Activated naive CD8-positive, alpha-beta T cell treated with anti-CD3 and anti-CD28 coated beads, Interleukin-2, amount 50 U/mL, for 16 hours (primary cell): Measurements from ENCODE around the gene LAMB1.

Source experiments
- DNase-seq: peaks from one replicate; pipeline ENCODE4 v3.0.0-alpha.2; 2020; ENCODE audit warnings: low read depth, low spot score

The LAMB1 gene

DNA sequence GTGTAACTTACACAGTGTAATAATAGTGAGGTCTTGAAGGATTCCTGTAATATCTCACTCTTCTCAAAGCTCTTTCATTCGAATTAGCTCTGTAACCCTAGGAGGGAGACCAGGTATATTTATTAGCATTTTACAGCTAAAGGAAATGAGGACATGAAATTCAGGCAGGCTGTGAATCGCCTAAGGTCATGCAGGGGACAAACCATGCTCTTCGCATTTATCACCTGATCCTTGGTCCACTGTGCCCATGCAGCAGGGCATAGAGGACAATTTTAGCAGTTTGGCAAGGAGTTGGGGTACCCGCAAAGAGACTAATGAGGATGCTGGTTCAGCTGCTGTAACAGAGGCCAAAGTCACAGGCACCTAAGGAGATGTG, 14.8 kb upstream of the LAMB1 start:
- no peak for DNase-seq

DNA sequence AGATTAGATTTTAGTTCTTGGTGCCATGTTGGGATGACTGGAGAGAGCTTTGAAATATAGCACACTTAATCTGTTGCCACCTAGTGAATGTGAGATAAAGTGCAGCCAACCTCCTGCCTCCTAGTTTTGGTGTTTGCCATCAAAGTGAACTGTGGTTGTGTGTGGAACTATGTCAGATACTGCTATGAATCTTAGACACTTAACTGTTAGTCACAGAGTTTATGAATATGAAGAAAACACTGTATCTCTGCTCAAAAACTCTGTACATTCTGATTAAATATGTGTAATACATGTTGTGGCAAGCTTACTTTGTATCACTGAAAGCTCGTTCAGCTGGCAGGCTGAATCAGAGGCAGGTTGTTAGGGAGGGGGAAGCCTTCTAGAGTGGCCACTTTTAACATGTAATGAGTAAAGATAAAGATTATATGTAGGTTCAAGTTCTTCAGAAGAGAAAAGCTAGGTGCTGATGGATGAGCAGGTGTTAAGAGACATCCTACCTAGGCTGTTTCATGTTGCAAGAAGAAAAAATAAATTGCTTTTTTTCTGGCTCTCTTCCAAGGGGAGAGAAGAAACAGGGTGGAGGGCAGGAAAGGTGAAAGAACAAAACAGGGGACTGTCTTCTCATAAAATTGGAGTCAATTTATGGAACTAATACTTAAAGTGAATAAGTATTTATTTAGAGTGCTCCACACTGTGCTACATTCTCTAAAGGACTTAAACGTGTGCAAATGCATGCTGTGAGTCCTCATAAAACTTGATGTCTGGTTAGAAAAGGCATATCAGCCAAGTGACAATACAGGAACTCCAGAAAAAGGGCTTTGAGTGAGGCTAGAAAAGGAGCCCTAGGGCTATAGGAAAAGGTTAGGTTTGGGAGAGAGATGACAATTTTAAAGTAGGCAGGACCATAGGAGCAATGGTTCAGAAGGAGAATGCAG, 14.1 kb upstream of the LAMB1 start:
- no peak for DNase-seq

DNA sequence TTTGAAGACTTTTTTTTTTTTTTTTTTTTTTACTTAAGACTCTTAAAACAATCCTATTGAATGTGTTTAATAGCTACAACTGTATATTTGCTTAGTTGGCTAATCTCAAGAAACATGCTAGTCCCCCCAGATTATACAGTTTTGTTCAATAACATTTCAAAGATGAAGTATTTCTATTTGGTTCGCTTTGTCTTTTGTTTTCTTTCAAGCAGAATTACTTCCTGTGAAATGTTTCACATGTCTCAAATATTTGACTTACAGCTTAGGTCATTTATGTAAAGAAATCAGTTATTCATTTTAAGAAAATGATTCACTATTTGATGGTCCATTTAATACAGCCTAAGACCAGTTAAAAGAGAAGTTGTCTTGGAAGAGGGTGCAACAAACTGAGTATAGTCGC, 12.8 kb upstream of the LAMB1 start:
- DNase-seq = no peak

DNA sequence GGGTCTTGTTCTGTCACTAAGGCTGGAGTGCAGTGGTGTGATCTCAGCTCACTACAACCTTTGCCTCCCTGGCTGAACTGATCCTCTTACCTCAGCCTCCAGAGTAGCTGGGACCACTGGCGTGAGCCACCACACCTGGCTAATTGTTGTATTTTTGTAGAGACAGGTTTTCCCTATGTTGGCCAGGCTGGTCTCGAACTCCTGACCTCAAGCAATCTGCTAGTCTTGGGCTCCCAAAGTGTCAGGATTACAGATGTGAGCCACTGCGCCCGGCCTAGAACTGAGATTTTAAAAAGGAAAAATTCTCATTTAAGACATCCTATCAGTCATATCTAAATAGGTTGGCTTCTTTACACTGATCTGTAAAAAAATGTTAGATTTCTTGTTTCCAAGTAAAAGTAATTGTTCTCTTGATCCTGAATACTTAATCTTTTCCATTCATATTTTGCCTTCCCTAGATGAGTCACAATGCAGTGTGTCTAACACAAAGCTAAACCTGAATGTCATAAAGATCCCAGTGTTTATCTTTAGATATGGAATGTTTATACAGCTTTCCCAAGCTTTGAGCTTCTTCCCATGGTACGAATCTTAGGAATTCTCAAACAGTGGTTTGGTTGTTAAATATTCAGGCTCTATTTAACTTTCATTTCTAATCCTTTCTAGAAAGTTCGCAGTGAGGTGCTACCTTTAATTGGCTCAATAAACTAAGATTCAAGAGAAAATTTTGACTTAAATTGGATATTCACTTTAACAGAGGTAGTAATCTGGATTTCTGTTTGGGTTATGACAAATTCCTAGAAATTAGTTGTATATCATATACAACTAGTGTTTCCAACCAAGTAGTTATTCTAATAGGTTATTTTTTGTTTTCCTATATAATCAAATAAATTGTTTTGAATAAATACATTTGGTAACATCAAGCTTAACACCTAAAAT, 12.1 kb upstream of the LAMB1 start:
- no peak for DNase-seq

DNA sequence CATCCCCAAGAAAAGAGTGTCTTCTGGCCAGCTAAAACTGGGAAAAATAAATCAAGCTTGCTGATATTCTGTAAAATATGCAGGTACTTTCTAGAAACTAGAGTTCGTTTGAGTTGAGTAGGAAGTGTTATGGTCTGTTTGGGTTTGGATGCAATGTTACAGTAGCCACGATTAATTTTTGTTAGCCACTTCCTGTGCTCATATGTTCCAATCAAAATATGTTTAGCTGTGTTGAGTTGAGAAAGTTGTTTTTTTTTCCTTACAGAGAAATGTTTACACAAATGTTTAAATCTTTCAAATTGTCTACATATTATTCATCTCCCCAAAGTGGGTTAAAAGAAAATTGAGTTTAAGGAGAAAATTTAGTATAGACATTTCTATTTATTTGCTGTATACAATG, 11.3 kb upstream of the LAMB1 start:
- DNase-seq = no peak

DNA sequence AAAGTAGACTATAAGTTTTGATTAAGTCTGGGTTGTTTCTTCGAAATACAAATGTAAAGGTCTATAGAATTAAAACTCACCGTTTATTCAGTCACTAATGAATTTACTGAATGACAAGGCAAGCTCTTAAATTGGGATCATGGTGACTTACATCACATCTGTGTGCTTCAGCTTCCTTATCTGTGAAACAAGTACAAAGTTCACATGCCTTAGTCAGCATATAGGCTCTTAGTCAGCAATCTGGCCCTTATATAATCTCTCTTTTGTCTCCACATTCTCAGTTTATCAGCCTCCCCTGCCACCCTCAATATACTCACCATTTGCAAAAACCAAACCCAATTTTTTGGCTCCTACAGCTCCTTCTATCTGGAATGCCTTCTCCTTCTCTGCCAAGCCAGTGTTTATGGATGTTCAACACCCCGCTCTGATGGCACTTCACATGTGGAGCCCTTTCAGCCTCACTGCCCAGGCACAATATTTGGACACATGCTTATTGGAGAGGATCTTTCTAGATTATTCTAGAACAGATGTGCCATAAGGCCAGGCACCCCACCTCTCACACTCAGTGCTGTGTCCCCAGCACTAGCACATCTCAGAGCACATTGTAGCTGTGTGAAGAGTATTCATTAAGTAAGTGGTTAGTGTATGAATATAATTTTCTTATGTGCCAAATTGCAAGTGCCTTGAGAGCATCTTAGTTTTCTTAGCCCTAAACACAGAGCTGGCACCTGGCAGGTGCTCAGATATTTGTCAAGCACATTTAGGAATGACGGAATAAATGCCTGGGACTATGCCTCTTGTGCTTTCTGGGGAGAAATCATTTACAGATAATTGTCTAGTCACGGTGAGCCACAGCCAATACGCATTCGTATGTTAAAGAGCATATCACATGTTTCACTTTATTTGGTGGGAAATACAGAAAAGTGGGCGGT, 9.8 kb upstream of the LAMB1 start:
- DNase-seq = no peak

DNA sequence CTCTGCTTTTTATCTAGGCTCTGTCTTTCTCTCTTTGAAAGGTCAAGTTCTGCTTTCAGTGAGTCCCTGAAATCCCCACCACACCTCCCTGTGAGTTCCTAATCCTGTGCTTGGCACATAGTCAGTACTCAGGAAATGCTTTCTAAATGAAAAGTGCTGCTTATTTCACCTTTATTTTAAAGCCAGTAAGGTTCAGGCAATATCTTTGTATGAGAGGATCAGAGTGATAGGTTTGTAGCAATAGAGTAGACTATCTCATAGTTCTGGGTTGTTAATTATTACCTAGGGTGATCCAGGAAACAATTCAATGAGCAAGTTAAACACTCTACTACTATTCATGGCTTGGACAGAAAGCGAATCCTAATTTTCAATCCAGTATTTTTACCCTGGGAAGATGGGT, 7.4 kb upstream of the LAMB1 start:
- no peak for DNase-seq

DNA sequence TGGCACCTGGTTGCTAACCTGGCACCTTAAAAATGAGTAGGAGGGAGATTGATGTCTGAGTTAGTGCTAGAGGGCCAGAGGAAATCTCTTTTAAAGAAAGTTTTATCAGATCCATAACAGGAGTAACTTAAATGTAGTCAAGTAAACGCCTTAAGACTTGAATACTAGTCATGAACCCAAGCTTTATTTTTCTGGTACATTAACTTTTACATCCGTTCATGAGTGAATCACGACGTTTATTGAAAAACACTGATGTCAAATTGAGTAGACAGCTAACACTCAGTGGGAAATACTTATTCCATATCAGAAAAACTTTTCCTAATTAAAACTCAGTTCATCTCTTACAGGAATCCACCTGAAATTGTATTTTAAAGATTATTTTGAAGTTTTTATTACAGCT, 6.9 kb upstream of the LAMB1 start:
- DNase-seq = no peak

DNA sequence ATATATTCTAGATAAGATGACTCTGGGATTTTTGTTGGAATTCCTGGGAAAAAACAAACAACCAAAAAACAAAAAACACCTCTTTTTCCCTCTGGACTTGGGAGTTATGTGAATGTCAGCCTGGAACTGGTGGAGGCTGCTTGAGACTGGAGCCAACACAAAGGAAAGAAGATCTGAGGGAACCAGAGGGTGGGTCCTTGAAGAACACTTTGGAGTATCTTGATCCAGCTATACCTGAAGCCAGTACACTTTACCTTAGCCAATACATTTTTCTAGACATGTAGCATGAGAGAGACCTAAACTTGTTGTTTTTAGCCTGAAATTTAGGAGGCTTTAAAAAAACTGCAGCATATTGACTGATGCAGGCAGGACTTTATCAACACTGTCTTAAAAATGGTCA, 5.9 kb upstream of the LAMB1 start:
- DNase-seq = no peak

DNA sequence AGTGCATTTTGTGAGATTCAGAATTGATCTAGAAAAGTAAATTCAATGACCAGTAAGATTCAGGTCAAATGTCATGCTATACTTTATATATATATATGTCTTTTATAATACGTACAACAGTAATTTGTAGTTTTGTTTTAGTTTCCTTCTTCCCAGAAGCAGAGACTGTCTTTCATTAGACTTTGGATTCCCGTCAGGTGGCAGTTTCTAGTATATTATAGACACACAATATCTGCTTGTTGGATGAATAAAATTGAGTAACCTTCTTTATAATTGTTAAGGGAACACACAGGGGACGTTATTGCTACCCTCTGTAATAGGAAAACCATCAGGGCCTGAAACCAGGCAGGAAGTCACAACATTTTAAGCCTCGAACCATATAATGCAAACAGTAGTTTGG, 5.3 kb upstream of the LAMB1 start:
- no peak for DNase-seq

DNA sequence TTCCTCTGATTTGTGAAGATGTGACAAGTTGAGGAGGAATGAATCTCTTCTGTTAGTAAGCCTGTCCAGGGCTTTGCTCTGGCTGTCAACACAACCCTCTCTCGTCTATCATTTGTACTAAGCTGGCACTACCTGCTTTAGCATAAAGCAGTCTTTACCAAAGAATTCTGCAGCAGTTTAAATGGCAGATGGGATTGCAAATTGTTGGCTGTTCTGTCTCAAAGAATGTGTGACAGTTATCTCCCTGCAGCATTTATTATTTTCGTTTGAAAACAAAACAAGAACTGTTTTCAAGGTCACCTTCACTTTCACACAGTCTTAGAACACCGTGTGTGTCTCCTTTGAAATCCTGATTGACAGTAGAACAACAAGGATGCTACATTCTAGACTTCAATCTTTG, 4.8 kb upstream of the LAMB1 start:
- DNase-seq = no peak

DNA sequence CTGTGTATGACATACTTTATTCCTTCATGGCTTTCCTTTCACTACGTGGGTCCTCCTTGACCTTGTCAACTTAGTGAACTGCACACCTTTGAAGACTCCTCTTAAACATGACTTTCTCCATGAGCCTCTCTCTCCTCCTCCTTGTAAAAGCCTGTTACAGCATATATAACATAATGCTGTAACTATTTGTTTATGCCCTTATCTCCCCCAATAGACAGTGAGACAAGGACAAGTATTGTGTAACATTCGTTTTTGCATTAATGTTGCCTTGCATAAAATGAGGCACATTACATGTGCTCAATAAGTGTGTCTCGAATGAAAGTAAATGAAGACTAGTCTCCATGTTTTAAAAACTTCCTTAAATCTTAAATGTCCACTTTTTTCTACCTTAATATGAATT, 4.3 kb upstream of the LAMB1 start:
- DNase-seq = no peak

DNA sequence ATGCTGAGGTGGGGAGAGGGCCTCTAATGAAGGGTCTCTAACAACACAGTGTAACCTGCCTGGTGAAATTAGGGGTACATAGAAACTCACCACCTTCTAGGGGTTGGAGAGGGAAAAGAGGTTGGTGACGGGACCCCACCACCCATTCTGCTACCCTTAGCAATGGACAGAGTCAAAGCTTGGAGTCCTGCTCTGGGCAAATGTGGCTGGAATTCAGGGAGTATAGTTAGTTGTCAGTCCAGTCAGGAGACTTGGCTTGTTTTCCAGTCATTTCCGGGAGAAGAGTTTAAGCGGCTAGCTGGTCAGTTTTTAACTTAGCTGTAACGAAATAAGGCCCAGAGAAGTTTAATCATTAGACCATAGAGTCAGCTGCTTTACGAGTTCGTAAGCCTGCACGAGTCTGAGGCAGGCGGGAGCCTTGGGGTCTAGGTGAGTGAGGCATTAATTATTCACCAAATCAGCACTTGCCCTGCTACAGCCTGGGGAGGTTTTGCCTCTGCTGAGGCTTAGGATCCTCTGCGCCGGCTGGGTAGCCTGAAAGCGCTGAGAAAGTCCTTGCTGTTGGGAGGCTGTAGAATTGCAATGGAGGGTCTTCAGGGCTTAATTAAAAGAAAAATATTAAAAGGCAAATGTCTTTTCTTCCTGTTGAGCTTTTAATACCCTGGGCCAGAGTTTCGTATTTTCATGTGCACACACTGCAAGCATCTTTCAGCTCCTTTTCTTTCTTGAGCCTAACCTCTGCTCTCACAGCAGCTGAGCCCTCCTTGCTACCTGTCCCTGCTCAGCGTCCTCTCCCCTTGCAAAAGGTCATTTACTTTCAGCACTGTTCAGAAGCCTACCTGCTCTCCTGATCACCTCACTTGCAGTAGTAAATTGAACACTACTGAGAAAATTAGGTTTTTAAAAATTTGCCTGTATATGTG, 1.5 kb upstream of the LAMB1 start:
- no peak for DNase-seq

DNA sequence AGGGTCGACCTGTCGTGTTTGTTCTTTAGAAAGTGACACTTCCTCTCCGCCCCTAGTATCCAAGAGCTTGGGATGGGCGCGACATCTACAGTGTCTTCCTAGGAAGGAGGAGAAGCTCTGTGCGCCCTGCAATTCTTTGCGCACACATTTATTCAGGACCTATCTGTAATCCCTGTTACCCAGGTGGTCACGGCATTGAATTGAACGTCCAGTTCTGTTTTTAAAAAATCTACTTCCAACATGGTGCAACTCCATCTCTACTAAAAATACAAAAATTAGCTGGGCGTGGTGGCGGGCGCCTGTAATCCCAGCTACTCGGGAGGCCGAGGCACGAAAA, 606 bp upstream of the LAMB1 start:
- DNase-seq = no peak

DNA sequence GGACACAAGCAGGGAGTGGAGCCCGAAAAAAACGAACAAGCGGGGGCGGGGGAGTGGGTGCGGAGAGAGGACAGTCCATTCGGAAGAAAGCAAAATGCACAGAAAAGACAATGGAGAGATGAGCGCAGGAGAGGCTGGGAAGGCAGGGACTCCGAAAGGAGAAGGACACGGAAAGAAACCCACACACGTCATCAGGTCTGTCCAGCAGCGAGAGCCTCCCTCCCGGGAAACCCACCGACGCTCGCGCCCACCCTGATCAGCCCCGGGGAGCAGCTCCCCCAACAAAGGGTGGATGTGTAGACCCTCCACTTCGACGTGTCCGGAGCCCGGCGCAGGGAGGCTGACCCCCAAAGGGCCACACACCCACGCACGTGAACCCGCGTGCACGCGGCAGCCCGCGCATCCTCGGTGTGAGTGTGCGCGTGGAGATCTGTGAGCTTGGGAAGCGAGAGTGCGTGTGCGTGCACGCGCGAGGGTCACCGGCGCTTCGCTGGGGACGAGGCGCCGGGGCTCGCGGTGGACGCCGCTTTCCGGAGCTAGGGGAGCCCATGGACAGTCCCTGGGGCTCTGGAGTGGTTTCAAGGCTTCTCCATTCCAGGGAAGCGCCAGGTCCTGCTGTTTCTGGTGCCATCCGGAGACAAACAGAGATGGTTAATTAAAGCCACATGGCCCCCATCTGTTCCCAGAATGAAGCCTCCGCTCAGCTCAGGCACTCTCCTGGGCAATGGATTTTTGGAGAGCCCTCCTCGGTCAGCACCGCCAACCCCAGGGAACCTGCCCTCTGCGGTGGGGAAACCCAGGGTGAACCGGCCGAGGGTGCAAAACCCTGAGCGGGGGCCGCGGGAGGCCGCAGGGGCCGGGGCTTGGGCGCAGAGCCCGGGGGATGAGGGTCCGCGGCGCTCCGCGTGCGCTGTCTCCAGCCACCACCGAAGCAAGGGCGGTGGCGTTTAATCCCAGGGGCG, 916 bp downstream of the LAMB1 start:
- DNase-seq = no peak

DNA sequence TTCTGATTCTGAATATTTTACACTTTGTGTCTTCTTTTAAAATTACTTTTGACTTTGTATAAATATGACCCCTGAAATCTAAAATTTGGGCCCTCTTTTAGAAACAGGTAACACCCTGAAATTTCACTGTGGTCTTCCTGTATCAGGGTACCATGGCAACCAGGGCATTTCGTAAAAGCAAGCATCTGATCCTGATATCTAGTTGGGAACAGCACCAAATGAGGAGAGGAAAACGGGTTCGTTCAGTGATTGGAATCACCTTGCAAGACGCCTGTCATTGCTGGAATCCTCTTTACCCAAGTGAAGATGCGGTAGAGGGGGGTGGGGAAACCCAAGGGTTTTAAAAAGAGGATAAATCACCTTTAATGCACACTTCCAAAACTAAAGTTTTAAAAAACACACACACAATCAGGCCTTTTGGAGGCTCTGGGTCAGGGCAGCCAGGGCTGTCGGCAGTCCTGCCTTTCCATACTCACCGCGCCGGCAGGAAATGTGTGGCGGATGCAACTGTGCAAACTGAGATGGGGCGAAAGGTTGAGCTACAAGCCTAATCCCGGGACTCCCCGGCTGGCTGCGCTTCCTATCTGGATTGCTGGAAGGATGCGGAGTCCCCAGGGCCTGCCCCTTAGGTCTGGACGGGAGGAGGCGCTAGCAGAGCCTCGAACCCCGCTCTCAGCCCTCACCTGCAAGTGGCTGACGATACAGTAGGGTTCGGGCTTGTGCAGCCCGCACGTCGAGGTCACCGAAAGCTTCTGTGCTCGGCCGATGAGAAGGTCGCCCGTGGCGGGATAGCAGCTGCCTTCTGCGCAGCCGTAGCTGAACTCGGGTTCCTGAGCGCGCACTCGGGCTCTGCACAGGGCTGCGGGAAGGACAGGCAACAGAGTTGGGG, 1.8 kb downstream of the LAMB1 start:
- no peak for DNase-seq

DNA sequence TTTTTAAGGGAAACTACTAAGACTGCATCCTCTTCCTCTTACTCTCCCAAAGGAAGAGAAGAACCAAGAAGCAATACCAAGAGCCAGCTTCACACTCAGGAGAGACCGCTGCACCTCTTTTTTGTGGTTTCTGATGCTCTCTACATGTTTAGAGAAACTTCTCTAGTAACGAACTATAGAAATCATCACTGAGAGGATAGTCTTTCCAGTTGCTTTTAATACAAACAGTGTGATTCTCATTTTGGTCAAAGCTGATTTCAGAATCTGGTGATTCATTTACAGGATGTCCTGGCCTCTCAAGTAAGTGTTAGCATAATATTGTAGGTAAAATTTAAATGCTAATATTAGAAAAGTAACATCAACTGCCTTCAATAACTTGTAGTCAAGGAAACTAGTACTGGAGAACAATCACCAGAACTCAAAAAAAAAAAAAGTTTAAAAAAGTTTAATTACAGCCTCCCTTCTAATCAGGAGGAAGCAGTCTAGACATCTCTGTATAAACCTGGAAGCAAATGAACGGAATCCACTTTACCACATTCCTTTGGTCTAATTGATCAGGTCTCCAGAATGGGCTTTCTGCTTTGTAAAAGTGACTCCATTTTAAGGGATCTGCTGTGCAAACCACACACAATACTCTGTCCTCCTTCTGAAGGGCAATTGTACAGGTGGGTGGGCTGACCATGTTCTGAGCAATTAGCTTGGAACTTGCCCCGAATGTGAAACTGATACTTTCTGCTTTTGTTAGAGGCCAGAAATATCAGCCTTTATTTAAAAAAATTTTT, 3.0 kb downstream of the LAMB1 start:
- no peak for DNase-seq
